WTC11 (cell line): ENCODE measurements around the gene OR6J1. TPM values are rescaled to one million over a fixed set of nuclear protein-coding genes. Genes with fewer than 3 reads are reported as not detected.

Experiments used
- ATAC-seq: fragments of 200-7000 bp; cut with Tn5 transposase; 2 replicates; pipeline ENCODE4 v1.10.0; 2021; ENCODE audit warnings: mild to moderate bottlenecking, moderate library complexity
- CTCF ChIA-PET: fragments of 300-600 bp; sonication (Branson Sonifier 250); formaldehyde crosslinking; loops from one replicate; lab custom pipeline; 2021; ENCODE audit warnings: antibody characterized with exemption; lab: Charles Lee
- POLR2A ChIA-PET: fragments of 350-600 bp; sonication (Branson Sonifier 250); formaldehyde crosslinking; loops from one replicate; lab custom pipeline; 2021; ENCODE audit warnings: antibody characterized with exemption; lab: Charles Lee
- DNase-seq: peaks from one replicate; pipeline ENCODE4 v3.0.0; 2021; ENCODE audit warnings: low spot score
- H3K27ac Mint-ChIP-seq: 2 replicates; pipeline ENCODE4 v1.8.0; 2021; ENCODE audit warnings: mixed read lengths
- H3K27me3 Mint-ChIP-seq: 2 replicates; pipeline ENCODE4 v1.8.0; 2021; ENCODE audit warnings: low read depth, mild to moderate bottlenecking, moderate library complexity, mixed read lengths
- H3K36me3 Mint-ChIP-seq: 2 replicates; pipeline ENCODE4 v1.8.0; 2021; ENCODE audit warnings: mixed read lengths
- H3K4me1 Mint-ChIP-seq: 2 replicates; pipeline ENCODE4 v1.8.0; 2022; ENCODE audit warnings: mixed read lengths
- H3K4me3 Mint-ChIP-seq: 2 replicates; pipeline ENCODE4 v1.8.0; 2021; ENCODE audit warnings: mild to moderate bottlenecking, moderate library complexity, mixed read lengths
- H3K9me3 Mint-ChIP-seq: 2 replicates; pipeline ENCODE4 v1.8.0; 2021; ENCODE audit warnings: mixed read lengths
- ATF1 ChIP-seq: sonication (generic); formaldehyde crosslinking; IDR thresholded peaks from 2 replicates; pipeline ENCODE4 v1.8.1; 2023; ENCODE audit warnings: mild to moderate bottlenecking, moderate library complexity, missing genetic modification reagents
- CBFB ChIP-seq: sonication (generic); formaldehyde crosslinking; IDR thresholded peaks from 2 replicates; pipeline ENCODE4 v1.8.1; 2022; ENCODE audit warnings: mild to moderate bottlenecking, low read depth, missing genetic modification reagents
- CREM ChIP-seq: sonication (generic); formaldehyde crosslinking; IDR thresholded peaks from 2 replicates; pipeline ENCODE4 v1.8.1; 2022; ENCODE audit warnings: mild to moderate bottlenecking, missing genetic modification reagents, moderate library complexity
- E2F4 ChIP-seq: sonication (generic); formaldehyde crosslinking; IDR thresholded peaks from 2 replicates; pipeline ENCODE4 v1.8.1; 2022; ENCODE audit warnings: low read depth, mild to moderate bottlenecking, moderate library complexity, missing genetic modification reagents, borderline replicate concordance
- FOXP1 ChIP-seq: sonication (generic); formaldehyde crosslinking; IDR thresholded peaks from 2 replicates; pipeline ENCODE4 v1.8.0; 2022; ENCODE audit warnings: missing genetic modification reagents, mild to moderate bottlenecking, moderate library complexity, borderline replicate concordance
- FOXP4 ChIP-seq: sonication (generic); formaldehyde crosslinking; IDR thresholded peaks from 2 replicates; pipeline ENCODE4 v1.8.0; 2022; ENCODE audit warnings: mild to moderate bottlenecking, missing genetic modification reagents
- MYBL2 ChIP-seq: sonication (generic); formaldehyde crosslinking; IDR thresholded peaks from 2 replicates; pipeline ENCODE4 v1.8.1; 2023; ENCODE audit warnings: mild to moderate bottlenecking, moderate library complexity, missing genetic modification reagents
- NFE2L1 ChIP-seq: sonication (generic); formaldehyde crosslinking; IDR thresholded peaks from 2 replicates; pipeline ENCODE4 v1.8.1; 2023; ENCODE audit warnings: missing genetic modification reagents
- NR2C2 ChIP-seq: sonication (generic); formaldehyde crosslinking; IDR thresholded peaks from 2 replicates; pipeline ENCODE4 v1.8.0; 2022; ENCODE audit warnings: mild to moderate bottlenecking, missing genetic modification reagents
- NR3C1 ChIP-seq: sonication (generic); formaldehyde crosslinking; conservative IDR thresholded peaks from 2 replicates; pipeline ENCODE4 v1.8.1; 2023; ENCODE audit warnings: low read depth, mild to moderate bottlenecking, missing genetic modification reagents
- SMAD3 ChIP-seq: sonication (generic); formaldehyde crosslinking; IDR thresholded peaks from 2 replicates; pipeline ENCODE4 v1.8.0; 2022; ENCODE audit warnings: missing genetic modification reagents, mild to moderate bottlenecking, borderline replicate concordance
- TP53 ChIP-seq: sonication (generic); formaldehyde crosslinking; IDR thresholded peaks from 2 replicates; pipeline ENCODE4 v1.8.1; 2023; ENCODE audit warnings: mild to moderate bottlenecking, missing genetic modification reagents
- ZNF219 ChIP-seq: sonication (generic); formaldehyde crosslinking; IDR thresholded peaks from 2 replicates; pipeline ENCODE4 v1.8.0; 2023; ENCODE audit warnings: missing genetic modification reagents, mild to moderate bottlenecking, borderline replicate concordance
- ZNF232 ChIP-seq: sonication (generic); formaldehyde crosslinking; IDR thresholded peaks from 2 replicates; pipeline ENCODE4 v1.8.0; 2022; ENCODE audit warnings: mild to moderate bottlenecking, missing genetic modification reagents
- ZNF423 ChIP-seq: fragments of 250-450 bp; sonication (Bioruptor Pico); IDR thresholded peaks from 2 replicates; pipeline ENCODE4 v2.1.2; 2022; ENCODE audit warnings: mild to moderate bottlenecking, moderate library complexity
- ZNF512 ChIP-seq: sonication (generic); formaldehyde crosslinking; IDR thresholded peaks from 2 replicates; pipeline ENCODE4 v1.8.1; 2022; ENCODE audit warnings: missing genetic modification reagents, borderline replicate concordance
- total RNA-seq: library from RNA; stranded (reverse); gene quantifications from 3 replicates; pipeline ENCODE4 v1.2.3, GENCODE V29; 2021
- TF ChIP-seq, protein P1 (sequence below): sonication (generic); formaldehyde crosslinking; IDR thresholded peaks from 2 replicates; pipeline ENCODE4 v1.8.0; 2022; ENCODE audit warnings: mild to moderate bottlenecking, missing genetic modification reagents
- TF ChIP-seq, protein P2 (sequence below): fragments of 250-450 bp; sonication (Bioruptor Pico); IDR thresholded peaks from 2 replicates; pipeline ENCODE4 v1.9.0; 2021; ENCODE audit warnings: mild to moderate bottlenecking
- TF ChIP-seq, protein P3 (sequence below): fragments of 250-450 bp; sonication (Bioruptor Pico); IDR thresholded peaks from 2 replicates; pipeline ENCODE4 v1.8.0; 2021; ENCODE audit warnings: mild to moderate bottlenecking
- TF ChIP-seq, protein P4 (sequence below): sonication (generic); formaldehyde crosslinking; IDR thresholded peaks from 2 replicates; pipeline ENCODE4 v1.8.0; 2023; ENCODE audit warnings: mild to moderate bottlenecking, missing genetic modification reagents

The OR6J1 gene
- total RNA-seq, 1 experiment from 2014 or later = not detected

DNA sequence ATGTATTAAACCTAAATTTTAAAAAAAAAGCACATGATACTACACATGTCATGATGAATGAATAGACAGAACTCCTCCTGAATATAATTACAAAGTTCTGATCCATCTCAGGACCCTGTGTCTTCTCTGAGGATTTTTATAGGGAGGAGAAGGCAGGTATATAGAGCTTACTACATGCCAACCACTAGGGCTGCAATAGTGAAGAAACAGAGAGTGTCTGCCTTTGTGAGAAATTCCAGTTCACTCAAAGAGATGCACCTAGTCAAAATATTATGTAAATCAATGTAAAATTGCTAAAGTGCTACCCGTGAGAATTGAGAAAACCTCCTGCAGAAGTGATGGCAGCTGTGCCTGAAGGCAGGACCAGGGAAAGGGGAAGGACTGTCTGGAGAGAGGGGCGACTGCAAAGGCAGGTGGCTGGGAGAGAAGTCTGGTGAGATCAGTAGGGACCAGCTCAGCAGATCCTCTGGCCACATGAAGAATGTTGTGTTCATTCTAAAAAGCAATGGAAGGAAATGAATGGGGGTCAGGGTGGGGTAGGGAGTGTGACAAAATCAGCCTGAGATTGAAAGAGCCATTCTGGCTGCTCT lies 31.0 kb downstream of the OR6J1 start:
- Mint-ChIP-seq H3K4me1 (peaks cover 11% of the 10 kb centered on the region), H3K27ac (peak overlapping the region; percentile 91), H3K36me3 (peaks cover 21% of the 10 kb centered on the region), H3K4me3 (no peak overlapping the region), H3K27me3 (peaks cover 3% of the 10 kb centered on the region; the same call in 1 of the 2 replicates)
- DNase-seq = no peak
- CTCF ChIA-PET = interaction anchor here (0.6 to 2.8 kb wide), 10 partner anchors 11 to 287 kb away, joined by 3 to 22 read pairs (median 3); partner anchors contain the start of gene DAD1
- ATAC-seq = peak; percentile 52
- TF ChIP-seq, protein P1, sequence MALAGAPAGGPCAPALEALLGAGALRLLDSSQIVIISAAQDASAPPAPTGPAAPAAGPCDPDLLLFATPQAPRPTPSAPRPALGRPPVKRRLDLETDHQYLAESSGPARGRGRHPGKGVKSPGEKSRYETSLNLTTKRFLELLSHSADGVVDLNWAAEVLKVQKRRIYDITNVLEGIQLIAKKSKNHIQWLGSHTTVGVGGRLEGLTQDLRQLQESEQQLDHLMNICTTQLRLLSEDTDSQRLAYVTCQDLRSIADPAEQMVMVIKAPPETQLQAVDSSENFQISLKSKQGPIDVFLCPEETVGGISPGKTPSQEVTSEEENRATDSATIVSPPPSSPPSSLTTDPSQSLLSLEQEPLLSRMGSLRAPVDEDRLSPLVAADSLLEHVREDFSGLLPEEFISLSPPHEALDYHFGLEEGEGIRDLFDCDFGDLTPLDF (CRISPR knock-in tag) = no peak
- TF ChIP-seq, all 79 proteins: peak for 0
- H3K9me3 Mint-ChIP-seq = no peaks in the 10 kb centered on the region
- POLR2A ChIA-PET = interaction anchor here (0.8 to 1.7 kb wide), 2 partner anchors 8 to 15 kb away, joined by 3 to 10 read pairs; partner anchors contain the start of gene ABHD4

GRCh38 chr14:22610931-22611330 lies 33.2 kb downstream of the OR6J1 start:
- POLR2A ChIA-PET = no interaction called here
- CTCF ChIA-PET = no interaction called here
- no peaks in the 10 kb centered on the region for H3K9me3 Mint-ChIP-seq
- ATAC-seq (no peak), DNase-seq (no peak)
- peaks cover 11% of the 10 kb centered on the region for H3K4me1 Mint-ChIP-seq
- H3K27me3 Mint-ChIP-seq = no peaks in the 10 kb centered on the region
- no peak overlapping the region for H3K4me3 Mint-ChIP-seq
- TF ChIP-seq ZNF423 (no peak), MYBL2 (CRISPR knock-in tag) (no peak), FOXP4 (CRISPR knock-in tag) (no peak), TP53 (CRISPR knock-in tag) (no peak), NFE2L1 (CRISPR knock-in tag) (no peak), ATF1 (CRISPR knock-in tag) (no peak), ZNF232 (CRISPR knock-in tag) (no peak), FOXP1 (no peak), SMAD3 (CRISPR knock-in tag) (no peak), CREM (CRISPR knock-in tag) (no peak), ZNF219 (no peak), E2F4 (CRISPR knock-in tag) (no peak), ZNF512 (no peak), CBFB (CRISPR knock-in tag) (no peak), NR3C1 (CRISPR knock-in tag) (no peak), NR2C2 (CRISPR knock-in tag) (no peak)
- TF ChIP-seq, protein P2, sequence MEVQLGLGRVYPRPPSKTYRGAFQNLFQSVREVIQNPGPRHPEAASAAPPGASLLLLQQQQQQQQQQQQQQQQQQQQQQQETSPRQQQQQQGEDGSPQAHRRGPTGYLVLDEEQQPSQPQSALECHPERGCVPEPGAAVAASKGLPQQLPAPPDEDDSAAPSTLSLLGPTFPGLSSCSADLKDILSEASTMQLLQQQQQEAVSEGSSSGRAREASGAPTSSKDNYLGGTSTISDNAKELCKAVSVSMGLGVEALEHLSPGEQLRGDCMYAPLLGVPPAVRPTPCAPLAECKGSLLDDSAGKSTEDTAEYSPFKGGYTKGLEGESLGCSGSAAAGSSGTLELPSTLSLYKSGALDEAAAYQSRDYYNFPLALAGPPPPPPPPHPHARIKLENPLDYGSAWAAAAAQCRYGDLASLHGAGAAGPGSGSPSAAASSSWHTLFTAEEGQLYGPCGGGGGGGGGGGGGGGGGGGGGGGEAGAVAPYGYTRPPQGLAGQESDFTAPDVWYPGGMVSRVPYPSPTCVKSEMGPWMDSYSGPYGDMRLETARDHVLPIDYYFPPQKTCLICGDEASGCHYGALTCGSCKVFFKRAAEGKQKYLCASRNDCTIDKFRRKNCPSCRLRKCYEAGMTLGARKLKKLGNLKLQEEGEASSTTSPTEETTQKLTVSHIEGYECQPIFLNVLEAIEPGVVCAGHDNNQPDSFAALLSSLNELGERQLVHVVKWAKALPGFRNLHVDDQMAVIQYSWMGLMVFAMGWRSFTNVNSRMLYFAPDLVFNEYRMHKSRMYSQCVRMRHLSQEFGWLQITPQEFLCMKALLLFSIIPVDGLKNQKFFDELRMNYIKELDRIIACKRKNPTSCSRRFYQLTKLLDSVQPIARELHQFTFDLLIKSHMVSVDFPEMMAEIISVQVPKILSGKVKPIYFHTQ (CRISPR knock-in tag) = no peak
- TF ChIP-seq, protein P3, sequence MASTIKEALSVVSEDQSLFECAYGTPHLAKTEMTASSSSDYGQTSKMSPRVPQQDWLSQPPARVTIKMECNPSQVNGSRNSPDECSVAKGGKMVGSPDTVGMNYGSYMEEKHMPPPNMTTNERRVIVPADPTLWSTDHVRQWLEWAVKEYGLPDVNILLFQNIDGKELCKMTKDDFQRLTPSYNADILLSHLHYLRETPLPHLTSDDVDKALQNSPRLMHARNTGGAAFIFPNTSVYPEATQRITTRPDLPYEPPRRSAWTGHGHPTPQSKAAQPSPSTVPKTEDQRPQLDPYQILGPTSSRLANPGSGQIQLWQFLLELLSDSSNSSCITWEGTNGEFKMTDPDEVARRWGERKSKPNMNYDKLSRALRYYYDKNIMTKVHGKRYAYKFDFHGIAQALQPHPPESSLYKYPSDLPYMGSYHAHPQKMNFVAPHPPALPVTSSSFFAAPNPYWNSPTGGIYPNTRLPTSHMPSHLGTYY = no peak
- TF ChIP-seq, protein P4, sequence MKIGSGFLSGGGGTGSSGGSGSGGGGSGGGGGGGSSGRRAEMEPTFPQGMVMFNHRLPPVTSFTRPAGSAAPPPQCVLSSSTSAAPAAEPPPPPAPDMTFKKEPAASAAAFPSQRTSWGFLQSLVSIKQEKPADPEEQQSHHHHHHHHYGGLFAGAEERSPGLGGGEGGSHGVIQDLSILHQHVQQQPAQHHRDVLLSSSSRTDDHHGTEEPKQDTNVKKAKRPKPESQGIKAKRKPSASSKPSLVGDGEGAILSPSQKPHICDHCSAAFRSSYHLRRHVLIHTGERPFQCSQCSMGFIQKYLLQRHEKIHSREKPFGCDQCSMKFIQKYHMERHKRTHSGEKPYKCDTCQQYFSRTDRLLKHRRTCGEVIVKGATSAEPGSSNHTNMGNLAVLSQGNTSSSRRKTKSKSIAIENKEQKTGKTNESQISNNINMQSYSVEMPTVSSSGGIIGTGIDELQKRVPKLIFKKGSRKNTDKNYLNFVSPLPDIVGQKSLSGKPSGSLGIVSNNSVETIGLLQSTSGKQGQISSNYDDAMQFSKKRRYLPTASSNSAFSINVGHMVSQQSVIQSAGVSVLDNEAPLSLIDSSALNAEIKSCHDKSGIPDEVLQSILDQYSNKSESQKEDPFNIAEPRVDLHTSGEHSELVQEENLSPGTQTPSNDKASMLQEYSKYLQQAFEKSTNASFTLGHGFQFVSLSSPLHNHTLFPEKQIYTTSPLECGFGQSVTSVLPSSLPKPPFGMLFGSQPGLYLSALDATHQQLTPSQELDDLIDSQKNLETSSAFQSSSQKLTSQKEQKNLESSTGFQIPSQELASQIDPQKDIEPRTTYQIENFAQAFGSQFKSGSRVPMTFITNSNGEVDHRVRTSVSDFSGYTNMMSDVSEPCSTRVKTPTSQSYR = no peak
- peaks cover 41% of the 10 kb centered on the region for H3K36me3 Mint-ChIP-seq
- no peak overlapping the region for H3K27ac Mint-ChIP-seq
